HCT116 (cell line): Measurements from ENCODE around the gene EFNB1. TPM values are rescaled to one million over a fixed set of nuclear protein-coding genes. Genes with fewer than 3 reads are reported as not detected.

Experiments
- ATAC-seq: fragments of 200-7000 bp; cut with Tn5 transposase; 2 replicates; pipeline ENCODE4 v1.9.1; 2020; ENCODE audit warnings: mild to moderate bottlenecking, moderate library complexity
- BruUV-seq: library from RNA; stranded (reverse); fragments of 400-500 nt; replicated peaks from 2 replicates; lab custom pipeline; 2021; lab: Mats Ljungman, UMichigan
- CTCF ChIA-PET: fragments of 300-600 bp; sonication (Branson Sonifier 250); formaldehyde crosslinking; loops from one replicate; lab custom pipeline; 2021; ENCODE audit warnings: antibody characterized with exemption; lab: Charles Lee
- POLR2A ChIA-PET: fragments of 300-600, 350-600 bp; sonication (Branson Sonifier 250); formaldehyde crosslinking; loops from one replicate; lab custom pipeline; 2021; ENCODE audit warnings: antibody characterized with exemption; lab: Charles Lee
- RAD21 ChIA-PET, 2 experiments: fragments of 300-600 bp; sonication (Branson Sonifier 250); formaldehyde crosslinking; loops; one replicate each; lab custom pipeline; 2023; ENCODE audit warnings: low total read pairs in 2 of 2; ENCODE audit not compliant: uncharacterized antibody in 2 of 2, unreplicated experiment in 2 of 2, low non-redundant PET in 1 of 2; lab: Charles Lee
- DNase-seq: peaks from one replicate; pipeline ENCODE4 v3.0.0-alpha.2; 2010; ENCODE audit warnings: low read depth, low spot score
- H2AFZ ChIP-seq: fragments of 200-600 bp; shearing (Covaris generic), sonication (generic); 2 replicates; pipeline ENCODE4 v1.6.1; 2017; ENCODE audit warnings: low read depth, mixed run types, mixed read lengths, antibody characterized with exemption, low read length; ENCODE audit not compliant: poor library complexity, severe bottlenecking
- H3K27ac ChIP-seq: 2 replicates; pipeline ENCODE4 v1.5.1; 2012; ENCODE audit warnings: low read depth, low read length
- H3K27me3 ChIP-seq: fragments of 200-600 bp; sonication (generic); 2 replicates; pipeline ENCODE4 v1.6.1; 2016; ENCODE audit warnings: mixed run types, low read length, mixed read lengths; ENCODE audit not compliant: insufficient read depth
- H3K36me3 ChIP-seq, 2 experiments: fragments of 200-500 bp in 1 of 2; fragments of 200-600 bp in 1 of 2; sonication (Bioruptor generic) in 1 of 2; sonication (generic) in 1 of 2; 2 replicates each; pipeline versions ENCODE4 v1.5.1 to v1.6.1; 2014 to 2016; ENCODE audit warnings: low read length in 2 of 2, inconsistent platforms in 1 of 2, mixed read lengths in 1 of 2, mixed run types in 1 of 2; ENCODE audit not compliant: insufficient read depth in 2 of 2, control insufficient read depth in 1 of 2
- H3K4me1 ChIP-seq, 2 experiments: fragments of 200-600 bp in 1 of 2; sonication (generic) in 1 of 2; 2 replicates each; pipeline versions ENCODE4 v1.5.1 to v1.6.1; 2012 to 2017; ENCODE audit warnings: low read length in 2 of 2, inconsistent platforms in 1 of 2, mild to moderate bottlenecking in 1 of 2, mixed read lengths in 1 of 2, mixed run types in 1 of 2, moderate library complexity in 1 of 2; ENCODE audit not compliant: insufficient read depth in 2 of 2, control insufficient read depth in 1 of 2
- H3K4me2 ChIP-seq: fragments of 200-600 bp; sonication (generic); 2 replicates; pipeline ENCODE4 v1.6.1; 2017; ENCODE audit warnings: mixed run types, low read length, mixed read lengths
- H3K4me3 ChIP-seq, 2 experiments: fragments of 200-600 bp in 1 of 2; sonication (generic) in 1 of 2; replicated peaks in 1 of 2; 2 replicates each; pipeline ENCODE4 v1.5.1; 2011 to 2016; ENCODE audit warnings: low read length in 2 of 2, control low read depth in 1 of 2, low read depth in 1 of 2, mild to moderate bottlenecking in 1 of 2, mixed read lengths in 1 of 2, mixed run types in 1 of 2
- H3K79me2 ChIP-seq: fragments of 200-600 bp; sonication (generic); 2 replicates; pipeline ENCODE4 v1.6.1; 2017; ENCODE audit warnings: mild to moderate bottlenecking, mixed run types, low read length, moderate library complexity, mixed read lengths; ENCODE audit not compliant: insufficient read depth
- H3K9ac ChIP-seq: fragments of 200-600 bp; sonication (generic); 2 replicates; pipeline ENCODE4 v1.6.1; 2016; ENCODE audit warnings: low read length, mixed read lengths
- H3K9me2 ChIP-seq: fragments of 200-600 bp; sonication (generic), shearing (Covaris generic); 2 replicates; pipeline ENCODE4 v1.6.1; 2017; ENCODE audit warnings: mixed run types, mild to moderate bottlenecking, moderate library complexity; ENCODE audit not compliant: insufficient read depth
- H3K9me3 ChIP-seq, 2 experiments: fragments of 200-500 bp in 1 of 2; fragments of 200-600 bp in 1 of 2; sonication (Bioruptor generic) in 1 of 2; sonication (generic) in 1 of 2; 2 replicates each; pipeline ENCODE4 v1.6.1; 2014 to 2017; ENCODE audit warnings: low read length in 2 of 2, mixed read lengths in 2 of 2, inconsistent platforms in 1 of 2, low read depth in 1 of 2, mild to moderate bottlenecking in 1 of 2, mixed run types in 1 of 2, moderate library complexity in 1 of 2; ENCODE audit not compliant: control insufficient read depth in 1 of 2, insufficient read depth in 1 of 2
- H4K20me1 ChIP-seq: fragments of 200-600 bp; sonication (generic), shearing (Covaris generic); 2 replicates; pipeline ENCODE4 v1.6.1; 2017; ENCODE audit warnings: mixed run types, mild to moderate bottlenecking, moderate library complexity; ENCODE audit not compliant: insufficient read depth
- CBX3 ChIP-seq: IDR thresholded peaks from 2 replicates; pipeline ENCODE4 v1.6.1; 2012; ENCODE audit warnings: low read depth
- CEBPB ChIP-seq: IDR thresholded peaks from 2 replicates; pipeline ENCODE4 v1.6.1; 2012; ENCODE audit warnings: low read depth
- CTCF ChIP-seq, 3 experiments: fragments of 200-600 bp in 1 of 3; sonication (generic) in 1 of 3; IDR thresholded peaks in 2 of 3; conservative IDR thresholded peaks in 1 of 3; 2 replicates each; pipeline ENCODE4 v1.5.1; 2012 to 2017; ENCODE audit warnings: low read depth in 2 of 3, low read length in 2 of 3, antibody characterized with exemption in 1 of 3, borderline replicate concordance in 1 of 3, control low read depth in 1 of 3, mild to moderate bottlenecking in 1 of 3, mixed read lengths in 1 of 3, mixed run types in 1 of 3, moderate library complexity in 1 of 3; ENCODE audit not compliant: insufficient read depth in 1 of 3
- ELF1 ChIP-seq: IDR thresholded peaks from 2 replicates; pipeline ENCODE4 v1.6.1; 2012; ENCODE audit warnings: low read depth, borderline replicate concordance
- EZH2 ChIP-seq: fragments of 200-600 bp; sonication (generic); IDR thresholded peaks from 2 replicates; pipeline ENCODE4 v1.6.1; 2017; ENCODE audit warnings: antibody characterized with exemption, mixed run types
- EZH2phosphoT487 ChIP-seq: fragments of 200-600 bp; IDR thresholded peaks from 2 replicates; pipeline ENCODE4 v1.6.1; 2018; ENCODE audit warnings: antibody characterized with exemption, borderline replicate concordance
- FOSL1 ChIP-seq: IDR thresholded peaks from 2 replicates; pipeline ENCODE4 v1.6.1; 2012; ENCODE audit warnings: low read depth
- JUND ChIP-seq: IDR thresholded peaks from 2 replicates; pipeline ENCODE4 v1.6.1; 2012
- MAX ChIP-seq: IDR thresholded peaks from 2 replicates; pipeline ENCODE4 v1.6.1; 2012
- POLR2AphosphoS5 ChIP-seq: IDR thresholded peaks from 2 replicates; pipeline ENCODE4 v1.6.1; 2011; ENCODE audit warnings: mild to moderate bottlenecking, low read depth, low read length, moderate library complexity
- SIN3A ChIP-seq: IDR thresholded peaks from 2 replicates; pipeline ENCODE4 v1.6.1; 2012; ENCODE audit warnings: low read depth
- SP1 ChIP-seq: IDR thresholded peaks from 2 replicates; pipeline ENCODE4 v1.6.1; 2012; ENCODE audit warnings: low read depth
- SRF ChIP-seq: IDR thresholded peaks from 2 replicates; pipeline ENCODE4 v1.6.1; 2012; ENCODE audit warnings: low read depth
- TCF7L2 ChIP-seq: IDR thresholded peaks from 2 replicates; pipeline ENCODE4 v1.7.0; 2011; ENCODE audit warnings: borderline replicate concordance, inconsistent platforms; ENCODE audit not compliant: insufficient read depth, insufficient read length; ENCODE audit errors: extremely low read depth
- YY1 ChIP-seq: IDR thresholded peaks from 2 replicates; pipeline ENCODE4 v1.6.1; 2011; ENCODE audit warnings: low read length, low read depth, moderate library complexity, mild to moderate bottlenecking; ENCODE audit not compliant: insufficient replicate concordance; ENCODE audit errors: extremely low read depth
- intact Hi-C: fragments of 100-400 bp; cut with micrococcal nuclease; formaldehyde crosslinking; loops from 2 replicates; pipeline ENCODE4 v1.10.0; 2022
- total RNA-seq: library from RNA; stranded (reverse); gene quantifications from one replicate; pipeline ENCODE4 v1.2.1, GENCODE V29; 2021; ENCODE audit not compliant: unreplicated experiment

EFNB1 gene
- total RNA-seq, 1 experiment from 2014 or later, result 14.7 TPM

- ChIA-PET CTCF (interaction anchor here (1.1 kb wide), 1 partner anchor 563 kb away, joined by 3 read pairs; no protein-coding TSS in a partner anchor), POLR2A (no interaction called here), RAD21 (no interaction called here)
- Histone ChIP-seq H3K4me3 (no peak overlapping the region), H3K4me1 (peaks cover 0 to 16% of the 10 kb centered on the region in 2 experiments; a peak in 1 of 4 replicates), H3K27ac (no peak overlapping the region), H4K20me1 (no peaks in the 10 kb centered on the region), H3K36me3 (no peaks in the 10 kb centered on the region), H3K79me2 (peaks cover 4% of the 10 kb centered on the region; the same call in 1 of the 2 replicates), H3K4me2 (no peak overlapping the region), H3K9me3 (no peaks in the 10 kb centered on the region), H3K9ac (no peak overlapping the region), H2AFZ (no peak overlapping the region), H3K9me2 (no peaks in the 10 kb centered on the region), H3K27me3 (no peaks in the 10 kb centered on the region)
- DNase-seq, result no peak
- BruUV-seq, result no TSS peak
- intact Hi-C loops, result loop anchor here (5.0 to 10.0 kb wide), 3 partner anchors 308 to 1270 kb away; partner anchors contain the start of gene EDA
- no peak for TF ChIP-seq CEBPB
- TF ChIP-seq YY1, result no peak
- TF ChIP-seq CTCF (IDR thresholded peaks at IDR 0.05 in 2 of 3, conservative IDR thresholded peaks at IDR 0.05 in 1 of 3; ENCODE audit: borderline replicate concordance in 1 of 3, insufficient read depth in 1 of 3, low read depth in 2 of 3, low read length in 2 of 3), result no peak
- TF ChIP-seq CBX3, result no peak
- no peak for TF ChIP-seq EZH2
- TF ChIP-seq SP1, result no peak
- no peak for TF ChIP-seq SRF
- TF ChIP-seq SIN3A, result no peak
- TF ChIP-seq MAX, result no peak
- TF ChIP-seq FOSL1, result no peak
- no peak for TF ChIP-seq ELF1
- TF ChIP-seq POLR2AphosphoS5, result no peak
- TF ChIP-seq JUND, result no peak
- no peak for TF ChIP-seq TCF7L2
- no peak for TF ChIP-seq EZH2phosphoT487
- no peak for ATAC-seq
These were observed 4.2 kb upstream of the EFNB1 start for GRCh38 chrX:68824565-68825125.
